Thyroid gland (tissue), 4 donors: ENCODE results near the gene FBP2.

Experiments
- CTCF ChIP-seq, 6 experiments: fragments of 200-600 bp in 3 of 6; fragments of 450-650 bp in 3 of 6; sonication (generic) in 3 of 6; IDR thresholded peaks; one replicate each; pipeline ENCODE4 v1.5.1; 2016 to 2019; ENCODE audit warnings: antibody characterized with exemption in 6 of 6, mild to moderate bottlenecking in 2 of 6, inconsistent platforms in 1 of 6, moderate library complexity in 1 of 6
- POLR2A ChIP-seq, 2 donors: fragments of 450-650 bp; IDR thresholded peaks; one replicate each; pipeline ENCODE4 v1.6.1; 2017; ENCODE audit warnings: antibody characterized with exemption in 2 of 2, mild to moderate bottlenecking in 2 of 2, moderate library complexity in 1 of 2

GRCh38 chr9:94607423-94607691, 13.7 kb upstream of the FBP2 start:
- TF ChIP-seq CTCF (IDR thresholded peaks at IDR 0.05) (no peak), POLR2A (IDR thresholded peaks at IDR 0.05) (no peak)
